Measurements from ENCODE around the gene SRPK3.
"Not testable (repeated sequence)": the region's sequence is repeated elsewhere in the genome, so short reads cannot be mapped to it uniquely, and the experiment has no call there.

The SRPK3 gene

GRCh38 chrX:153807976-153808375 is 27.1 kb downstream of the SRPK3 start:
- DNase-seq (ENCODE audit: low spot score): no peak

- DNase-seq (ENCODE audit: low spot score): no peak
These were observed 31.4 kb downstream of the SRPK3 start for GRCh38 chrX:153812220-153812619.

GRCh38 chrX:153813161-153813560 is 32.3 kb downstream of the SRPK3 start:
- no peak for DNase-seq (ENCODE audit: low spot score)

- no peak for DNase-seq (ENCODE audit: low spot score)
These were observed 33.9 kb downstream of the SRPK3 start for GRCh38 chrX:153814591-153815315.

GRCh38 chrX:153816831-153817690 is 36.2 kb downstream of the SRPK3 start:
- DNase-seq (ENCODE audit: low spot score): no peak

GRCh38 chrX:153818064-153818463 is 37.2 kb downstream of the SRPK3 start:
- DNase-seq (ENCODE audit: low spot score): not testable (repeated sequence)

- DNase-seq (ENCODE audit: low spot score): no peak
These were observed 37.9 kb downstream of the SRPK3 start for GRCh38 chrX:153818571-153819383.

- DNase-seq (ENCODE audit: low spot score): no peak
These were observed 38.7 kb downstream of the SRPK3 start for GRCh38 chrX:153819384-153820040.

GRCh38 chrX:153820601-153821000 is 39.8 kb downstream of the SRPK3 start:
- no peak for DNase-seq (ENCODE audit: low spot score)

GRCh38 chrX:153821066-153821465 is 40.2 kb downstream of the SRPK3 start:
- DNase-seq (ENCODE audit: low spot score): no peak

- no peak for DNase-seq (ENCODE audit: low spot score)
These were observed 43.5 kb downstream of the SRPK3 start for GRCh38 chrX:153824348-153824747.

GRCh38 chrX:153825042-153825441 is 44.2 kb downstream of the SRPK3 start:
- no peak for DNase-seq (ENCODE audit: low spot score)

- DNase-seq (ENCODE audit: low spot score): no peak
These were observed 46.2 kb downstream of the SRPK3 start for GRCh38 chrX:153827016-153827415.

- no peak for DNase-seq (ENCODE audit: low spot score)
These were observed 47.1 kb downstream of the SRPK3 start for GRCh38 chrX:153827903-153828302.

GRCh38 chrX:153828308-153828707 is 47.5 kb downstream of the SRPK3 start:
- no peak for DNase-seq (ENCODE audit: low spot score)

GRCh38 chrX:153828723-153829548 is 48.1 kb downstream of the SRPK3 start:
- DNase-seq (ENCODE audit: low spot score): no peak

GRCh38 chrX:153829549-153829798 is 48.6 kb downstream of the SRPK3 start:
- no peak for DNase-seq (ENCODE audit: low spot score)

GRCh38 chrX:153829799-153830639 is 49.2 kb downstream of the SRPK3 start, which contains the start of gene PDZD4:
PDZD4 (minus strand) TSS chrX:153830544; CDS start chrX:153830298, 246 bp downstream.
- DNase-seq (ENCODE audit: low spot score): no peak

- DNase-seq (ENCODE audit: low spot score): no peak
These were observed 50.0 kb downstream of the SRPK3 start for GRCh38 chrX:153830640-153831428.

Measured in RKO (cell line).